HL-60 (cell line): ENCODE measurements around the gene THSD7A.

Experiments
- DNase-seq, 2 experiments: peaks; one replicate each; pipeline ENCODE4 v3.0.0-alpha.2; 2010 to 2020; ENCODE audit warnings: low read depth in 1 of 2, low spot score in 1 of 2
- H3K27ac ChIP-seq: fragments of 250-450 bp; sonication (Bioruptor Pico); replicated peaks from 2 replicates; pipeline ENCODE4 v1.5.1; 2020; ENCODE audit warnings: mild to moderate bottlenecking, moderate library complexity
- H3K27me3 ChIP-seq: fragments of 250-450 bp; sonication (Bioruptor Pico); 2 replicates; pipeline ENCODE4 v1.5.1; 2021; ENCODE audit warnings: mild to moderate bottlenecking, moderate library complexity; ENCODE audit not compliant: insufficient read depth, poor library complexity, severe bottlenecking
- H3K4me3 ChIP-seq: replicated peaks from 2 replicates; pipeline ENCODE4 v1.5.1; 2011; ENCODE audit warnings: mild to moderate bottlenecking, control low read depth, low read length; ENCODE audit not compliant: insufficient read depth
- CTCF ChIP-seq: IDR thresholded peaks from one replicate; pipeline ENCODE4 v1.5.1; 2011; ENCODE audit warnings: low read length, control low read depth, inconsistent platforms; ENCODE audit not compliant: insufficient read depth
- GABPA ChIP-seq: IDR thresholded peaks from 2 replicates; pipeline ENCODE4 v1.6.1; 2012; ENCODE audit warnings: low read depth
- POLR2AphosphoS5 ChIP-seq: IDR thresholded peaks from 2 replicates; pipeline ENCODE4 v1.6.1; 2012; ENCODE audit warnings: low read depth
- REST ChIP-seq: IDR thresholded peaks from 2 replicates; pipeline ENCODE4 v1.6.1; 2012; ENCODE audit warnings: low read depth; ENCODE audit not compliant: insufficient replicate concordance
- SPI1 ChIP-seq: IDR thresholded peaks from 2 replicates; pipeline ENCODE4 v1.6.1; 2012; ENCODE audit warnings: low read depth, mild to moderate bottlenecking, borderline replicate concordance

Gene THSD7A

GRCh38 chr7:11332865-11333228 is 499.2 kb downstream of the THSD7A start:
- DNase-seq, result no peak
- Histone ChIP-seq H3K27me3 (no peaks in the 10 kb centered on the region), H3K27ac (no peak overlapping the region), H3K4me3 (no peak overlapping the region)
- TF ChIP-seq CTCF, result no peak
- TF ChIP-seq SPI1, result no peak
- TF ChIP-seq GABPA, result no peak
- TF ChIP-seq REST, result no peak
- TF ChIP-seq POLR2AphosphoS5, result no peak

GRCh38 chr7:11332186-11332864 is 499.7 kb downstream of the THSD7A start:
- Histone ChIP-seq H3K27ac (no peak overlapping the region), H3K4me3 (no peak overlapping the region), H3K27me3 (no peaks in the 10 kb centered on the region)
- DNase-seq, result no peak
- TF ChIP-seq CTCF (no peak), REST (no peak), SPI1 (no peak), POLR2AphosphoS5 (no peak)

GRCh38 chr7:11331128-11332102 is 500.6 kb downstream of the THSD7A start:
- Histone ChIP-seq H3K27me3 (no peaks in the 10 kb centered on the region), H3K4me3 (no peak overlapping the region), H3K27ac (no peak overlapping the region)
- TF ChIP-seq REST (no peak), SPI1 (no peak)
- no peak for DNase-seq
